Naive thymus-derived CD4-positive, alpha-beta T cell (primary cell): ENCODE data around the gene OR2H2. TPM values are rescaled to one million over a fixed set of nuclear protein-coding genes. Genes with fewer than 3 reads are reported as not detected.

Experiments
- ATAC-seq: fragments of 150-1000 bp; cut with Tn5 transposase; 2 replicates; pipeline ENCODE4 v1.10.0; 2021; ENCODE audit warnings: mild to moderate bottlenecking, moderate library complexity
- CTCF ChIA-PET: fragments of 350-600 bp; sonication (Branson Sonifier 250); formaldehyde crosslinking; loops from one replicate; lab custom pipeline; 2021; ENCODE audit warnings: antibody characterized with exemption; lab: Charles Lee
- POLR2A ChIA-PET: fragments of 350-600 bp; sonication (Branson Sonifier 250); formaldehyde crosslinking; loops from one replicate; lab custom pipeline; 2021; ENCODE audit warnings: antibody characterized with exemption, inconsistent platforms; lab: Charles Lee
- DNase-seq, 9 donors: peaks; one replicate each; pipeline versions ENCODE4 v3.0.0 to v3.0.0-alpha.2; 2020 to 2022; ENCODE audit warnings: mixed read lengths in 1 of 9
- H3K27ac ChIP-seq: one replicate; pipeline ENCODE4 v1.7.0; 2013; ENCODE audit warnings: mild to moderate bottlenecking, low read depth, low read length, moderate library complexity
- H3K27me3 ChIP-seq, 2 donors: one replicate each; pipeline ENCODE4 v1.7.0; 2013; ENCODE audit warnings: low read length in 2 of 2, mild to moderate bottlenecking in 2 of 2, moderate library complexity in 2 of 2; ENCODE audit not compliant: control insufficient read depth in 2 of 2, insufficient read depth in 2 of 2
- H3K36me3 ChIP-seq, 3 experiments: 1 replicate in 2 of 3; 2 replicates in 1 of 3; pipeline ENCODE4 v1.7.0; 2013; ENCODE audit warnings: low read length in 3 of 3, mild to moderate bottlenecking in 3 of 3, moderate library complexity in 1 of 3; ENCODE audit not compliant: insufficient read depth in 3 of 3, control insufficient read depth in 2 of 3
- H3K4me1 ChIP-seq, 2 donors: one replicate each; pipeline ENCODE4 v1.7.0; 2013; ENCODE audit warnings: low read length in 2 of 2, mild to moderate bottlenecking in 2 of 2, moderate library complexity in 1 of 2; ENCODE audit not compliant: control insufficient read depth in 2 of 2, insufficient read depth in 2 of 2
- H3K4me3 ChIP-seq: 2 replicates; pipeline ENCODE4 v1.7.0; 2013; ENCODE audit warnings: mild to moderate bottlenecking, low read length
- H3K9me3 ChIP-seq, 3 experiments: 1 replicate in 2 of 3; 2 replicates in 1 of 3; pipeline ENCODE4 v1.7.0; 2013; ENCODE audit warnings: low read length in 3 of 3; ENCODE audit not compliant: control insufficient read depth in 2 of 3
- H3K27ac Mint-ChIP-seq, 9 donors: one replicate each; pipeline ENCODE4 v1.8.0; 2020 to 2022; ENCODE audit warnings: mixed read lengths in 9 of 9, mild to moderate bottlenecking in 8 of 9, moderate library complexity in 5 of 9, inconsistent platforms in 2 of 9
- H3K27me3 Mint-ChIP-seq, 5 donors: one replicate each; pipeline ENCODE4 v1.8.0; 2021 to 2022; ENCODE audit warnings: mixed read lengths in 5 of 5, mild to moderate bottlenecking in 1 of 5
- H3K36me3 Mint-ChIP-seq, 5 donors: one replicate each; pipeline ENCODE4 v1.8.0; 2020 to 2022; ENCODE audit warnings: mixed read lengths in 5 of 5, mild to moderate bottlenecking in 3 of 5, inconsistent platforms in 1 of 5
- H3K4me1 Mint-ChIP-seq, 7 donors: one replicate each; pipeline ENCODE4 v1.8.0; 2020 to 2022; ENCODE audit warnings: mixed read lengths in 7 of 7, mild to moderate bottlenecking in 3 of 7, inconsistent platforms in 1 of 7
- H3K4me3 Mint-ChIP-seq, 10 donors: one replicate each; pipeline ENCODE4 v1.8.0; 2020 to 2022; ENCODE audit warnings: mild to moderate bottlenecking in 10 of 10, mixed read lengths in 10 of 10, moderate library complexity in 6 of 10, inconsistent platforms in 2 of 10
- H3K9me3 Mint-ChIP-seq, 11 donors: one replicate each; pipeline ENCODE4 v1.8.0; 2020 to 2022; ENCODE audit warnings: mixed read lengths in 11 of 11, mild to moderate bottlenecking in 4 of 11, inconsistent platforms in 1 of 11, moderate library complexity in 1 of 11
- intact Hi-C, 2 donors: fragments of 100-400 bp; cut with micrococcal nuclease; formaldehyde crosslinking; loops; one replicate each; pipeline ENCODE4 v1.15.1; 2023
- polyA plus RNA-seq, 2 donors: library from polyadenylated mRNA; unstranded; fragments of 300-500 nt; fragmentation: Illumina TruSeq; gene quantifications; one replicate each; pipeline ENCODE4 v1.2.3, GENCODE V29; 2021
- total RNA-seq, 6 experiments: library from RNA in 5 of 6; stranded (reverse) in 5 of 6; gene quantifications; 1 replicate in 5 of 6; 2 replicates in 1 of 6; pipeline ENCODE4 v1.2.3 and lab custom pipeline; 2021 to 2026

The OR2H2 gene
- total and polyA plus RNA-seq, 7 experiments from 2014 or later: not detected

DNA sequence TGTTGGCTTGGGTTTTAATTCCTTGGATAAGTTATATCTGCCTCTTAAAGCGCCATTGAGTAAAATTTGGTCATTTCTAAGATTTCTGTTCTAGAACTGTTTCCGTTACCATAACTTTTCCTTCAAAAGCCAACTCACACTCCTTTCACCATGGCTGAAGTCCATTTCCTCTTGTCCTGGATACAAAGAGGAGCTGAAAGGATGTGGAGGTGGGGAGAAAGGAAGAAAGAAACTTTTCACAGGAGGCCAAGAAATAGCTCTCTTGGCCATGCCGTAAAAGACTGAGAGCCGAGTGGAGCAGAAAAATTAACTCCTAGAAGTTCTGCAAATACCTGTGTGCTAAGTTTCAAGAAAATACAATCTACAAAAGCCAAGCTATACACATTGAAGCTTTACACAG lies 26.5 kb downstream of the OR2H2 start:
- no peak overlapping the region for H3K27ac ChIP-seq
- Mint-ChIP-seq H3K27me3 (no peaks in the 10 kb centered on the region), H3K27ac (no peak overlapping the region), H3K36me3 (peaks cover 15 to 55% (median 46%) of the 10 kb centered on the region in 5 donors), H3K9me3 (no peaks in the 10 kb centered on the region), H3K4me3 (no peak overlapping the region), H3K4me1 (peaks cover 0 to 2% (median 0%) of the 10 kb centered on the region in 7 donors)
- peaks cover 0 to 66% (median 8%) of the 10 kb centered on the region in 3 experiments for H3K36me3 ChIP-seq
- ChIA-PET CTCF (interaction anchor here (0.6 to 2.3 kb wide), 2 partner anchors 42 to 620 kb away, joined by 3 to 7 read pairs; no protein-coding TSS in a partner anchor), POLR2A (no interaction called here)
- no peak overlapping the region for H3K4me3 ChIP-seq
- intact Hi-C loops: no loop called here
- ATAC-seq (no peak), DNase-seq (no peak)
- H3K4me1 ChIP-seq: no peaks in the 10 kb centered on the region
- H3K27me3 ChIP-seq: no peaks in the 10 kb centered on the region
- H3K9me3 ChIP-seq: no peaks in the 10 kb centered on the region

DNA sequence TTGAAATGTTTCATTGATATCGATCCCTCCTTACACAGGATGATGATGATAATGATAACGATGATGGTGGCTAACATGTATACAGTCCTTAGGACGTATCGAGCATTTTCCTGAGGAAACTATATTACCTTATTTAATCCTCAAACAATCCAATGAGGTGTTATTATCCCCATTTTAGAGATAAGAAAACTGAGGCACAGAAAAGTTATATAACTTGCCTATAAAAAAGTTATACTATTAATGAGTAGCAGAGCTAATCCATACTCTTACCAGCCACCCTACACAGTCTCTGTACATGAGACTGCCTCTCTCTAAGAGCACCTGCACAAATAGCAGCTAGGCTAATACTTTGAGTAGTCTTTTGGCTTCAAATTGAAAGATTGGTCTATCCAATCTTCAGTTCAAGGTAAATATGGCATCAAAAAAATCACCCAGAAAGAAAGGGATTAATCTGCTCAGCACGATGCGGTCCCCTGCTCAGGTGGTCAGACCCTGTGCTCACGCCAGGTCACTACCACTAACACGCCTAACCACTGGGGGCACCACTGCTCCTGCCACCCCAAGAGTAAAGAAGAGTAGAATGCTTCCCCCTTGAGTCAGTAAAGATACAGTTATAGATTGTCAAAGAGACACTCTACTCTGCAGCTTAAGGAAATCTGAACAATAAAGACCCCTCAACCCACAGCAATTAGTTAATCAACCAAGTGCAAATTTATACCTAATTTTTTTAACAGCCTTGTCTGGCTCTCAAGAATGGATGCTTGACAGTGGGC lies 33.0 kb downstream of the OR2H2 start:
- H3K4me3 ChIP-seq: no peak overlapping the region
- ChIA-PET CTCF (interaction anchor here (0.6 to 1.4 kb wide), 3 partner anchors 28 to 36 kb away, joined by 3 to 4 read pairs (median 4); no protein-coding TSS in a partner anchor), POLR2A (no interaction called here)
- ATAC-seq (no peak), DNase-seq (no peak)
- Mint-ChIP-seq H3K27ac (peak overlapping the region in 1 of 9 donors; percentile 44), H3K27me3 (no peaks in the 10 kb centered on the region), H3K4me1 (no peaks in the 10 kb centered on the region), H3K4me3 (no peak overlapping the region), H3K36me3 (peaks cover 20 to 55% (median 29%) of the 10 kb centered on the region in 5 donors), H3K9me3 (no peaks in the 10 kb centered on the region)
- peaks cover 0 to 40% (median 0%) of the 10 kb centered on the region in 3 experiments for H3K36me3 ChIP-seq
- H3K27ac ChIP-seq: no peak overlapping the region
- intact Hi-C loops: loop anchor here in 1 of 2 donors (1.0 kb wide), 1 partner anchor 35 kb away; no protein-coding TSS in a partner anchor
- H3K4me1 ChIP-seq: no peaks in the 10 kb centered on the region
- no peaks in the 10 kb centered on the region for H3K27me3 ChIP-seq
- H3K9me3 ChIP-seq: no peaks in the 10 kb centered on the region

GRCh38 chr6:29619578-29620160 lies 34.7 kb downstream of the OR2H2 start:
- Mint-ChIP-seq H3K9me3 (no peaks in the 10 kb centered on the region), H3K27me3 (peaks cover 0 to 2% (median 0%) of the 10 kb centered on the region in 5 donors), H3K36me3 (peaks cover 14 to 42% (median 18%) of the 10 kb centered on the region in 5 donors), H3K4me1 (no peaks in the 10 kb centered on the region), H3K27ac (peak overlapping the region in 1 of 9 donors; percentile 2), H3K4me3 (no peak overlapping the region)
- H3K27me3 ChIP-seq: no peaks in the 10 kb centered on the region
- ATAC-seq (no peak), DNase-seq (no peak)
- CTCF ChIA-PET: interaction anchor here (1.4 to 1.5 kb wide), 2 partner anchors 34 to 36 kb away, joined by 3 to 9 read pairs; no protein-coding TSS in a partner anchor
- intact Hi-C loops: no loop called here
- no peaks in the 10 kb centered on the region for H3K4me1 ChIP-seq
- no peaks in the 10 kb centered on the region for H3K9me3 ChIP-seq
- no peak overlapping the region for H3K27ac ChIP-seq
- no peak overlapping the region for H3K4me3 ChIP-seq
- POLR2A ChIA-PET: interaction anchor here (1.0 kb wide), 1 partner anchor 12 kb away, joined by 3 read pairs; no protein-coding TSS in a partner anchor
- H3K36me3 ChIP-seq: peaks cover 0 to 28% (median 0%) of the 10 kb centered on the region in 3 experiments

DNA sequence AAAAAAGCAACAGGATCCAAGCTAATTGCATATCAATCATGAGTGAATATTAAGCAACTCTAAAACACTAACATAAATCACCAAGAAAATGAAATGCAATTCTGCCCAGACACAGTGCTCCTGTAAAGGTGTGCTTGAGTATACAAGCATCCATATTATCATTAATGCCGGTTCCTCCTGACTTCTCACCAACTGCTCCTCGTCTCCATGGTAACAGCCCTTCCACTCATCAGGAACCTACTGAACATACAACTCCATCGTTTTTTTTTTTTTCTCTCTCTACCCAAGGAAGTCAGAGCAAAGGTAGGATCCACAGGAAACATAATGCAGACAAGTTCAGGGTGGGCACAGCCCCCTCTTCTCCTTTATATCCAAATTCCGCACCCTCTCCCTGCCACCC lies 35.7 kb downstream of the OR2H2 start:
- Histone ChIP-seq H3K9me3 (no peaks in the 10 kb centered on the region), H3K27ac (no peak overlapping the region), H3K36me3 (peaks cover 0 to 28% (median 0%) of the 10 kb centered on the region in 3 experiments), H3K27me3 (no peaks in the 10 kb centered on the region), H3K4me1 (no peaks in the 10 kb centered on the region), H3K4me3 (no peak overlapping the region)
- Mint-ChIP-seq H3K36me3 (peaks cover 13 to 41% (median 16%) of the 10 kb centered on the region in 5 donors), H3K27ac (peak overlapping the region in 2 of 9 donors; percentile 15 to 47), H3K27me3 (peaks cover 0 to 6% (median 0%) of the 10 kb centered on the region in 5 donors), H3K4me3 (no peak overlapping the region), H3K9me3 (no peaks in the 10 kb centered on the region), H3K4me1 (peaks cover 0 to 4% (median 0%) of the 10 kb centered on the region in 7 donors)
- intact Hi-C loops: no loop called here
- no peak for DNase-seq
- ChIA-PET POLR2A (no interaction called here), CTCF (interaction anchor here (0.5 to 1.5 kb wide), 3 partner anchors 29 to 1534 kb away, joined by 3 to 9 read pairs (median 3); no protein-coding TSS in a partner anchor)
- ATAC-seq: no peak

- ChIA-PET CTCF (interaction anchor here (3.0 to 6.4 kb wide), 2 partner anchors 25 to 29 kb away, joined by 11 to 25 read pairs; no protein-coding TSS in a partner anchor), POLR2A (interaction anchor here (0.8 kb wide), 1 partner anchor 29 kb away, joined by 3 read pairs; no protein-coding TSS in a partner anchor)
- H3K9me3 Mint-ChIP-seq: no peaks in the 10 kb centered on the region
- Histone ChIP-seq H3K27me3 (no peaks in the 10 kb centered on the region), H3K4me3 (no peak overlapping the region), H3K9me3 (no peaks in the 10 kb centered on the region), H3K27ac (no peak overlapping the region), H3K36me3 (peaks cover 0 to 32% (median 0%) of the 10 kb centered on the region in 3 experiments), H3K4me1 (peaks cover 7% of the 10 kb centered on the region in 2 donors)
- H3K36me3 Mint-ChIP-seq: peaks cover 10 to 29% (median 15%) of the 10 kb centered on the region in 5 donors
- peaks cover 0 to 29% (median 0%) of the 10 kb centered on the region in 5 donors for H3K27me3 Mint-ChIP-seq
- ATAC-seq (no peak), DNase-seq (no peak)
- no peak overlapping the region for H3K4me3 Mint-ChIP-seq
- H3K27ac Mint-ChIP-seq: peak overlapping the region in 2 of 9 donors; percentile 44 to 69
- intact Hi-C loops: no loop called here
- peaks cover 14 to 26% (median 19%) of the 10 kb centered on the region in 7 donors for H3K4me1 Mint-ChIP-seq
Observed at GRCh38 chr6:29624520-29624961, 39.6 kb downstream of the OR2H2 start.

GRCh38 chr6:29625337-29625930 lies 40.5 kb downstream of the OR2H2 start:
- Mint-ChIP-seq H3K4me3 (peak overlapping the region in 1 of 10 donors; percentile 1), H3K4me1 (peaks cover 17 to 34% (median 27%) of the 10 kb centered on the region in 7 donors), H3K9me3 (no peaks in the 10 kb centered on the region), H3K27me3 (peaks cover 0 to 38% (median 0%) of the 10 kb centered on the region in 5 donors), H3K27ac (peak overlapping the region in 6 of 9 donors; percentile 11 to 80 (median 44)), H3K36me3 (peaks cover 6 to 22% (median 11%) of the 10 kb centered on the region in 5 donors)
- Histone ChIP-seq H3K4me3 (no peak overlapping the region), H3K4me1 (peaks cover 7 to 10% of the 10 kb centered on the region in 2 donors), H3K9me3 (no peaks in the 10 kb centered on the region), H3K27me3 (no peaks in the 10 kb centered on the region), H3K27ac (no peak overlapping the region), H3K36me3 (peaks cover 0 to 26% (median 0%) of the 10 kb centered on the region in 3 experiments)
- DNase-seq (no peak), ATAC-seq (no peak)
- POLR2A ChIA-PET: interaction anchor here (4.9 kb wide), 1 partner anchor 25 kb away, joined by 20 read pairs; no protein-coding TSS in a partner anchor
- intact Hi-C loops: no loop called here
- CTCF ChIA-PET: interaction anchor here (3.0 to 6.4 kb wide), 2 partner anchors 24 to 28 kb away, joined by 11 to 25 read pairs; no protein-coding TSS in a partner anchor
